ENCODE results near the gene ANXA6. TPM values are rescaled to one million over a fixed set of nuclear protein-coding genes. Genes with fewer than 3 reads are reported as not detected.

ANXA6 gene
- total RNA-seq, 1 experiment from 2014 or later = 98.7 TPM

GRCh38 chr5:151089726-151090125 lies 67.9 kb downstream of the ANXA6 start:
- Histone ChIP-seq H3K18ac (ENCODE audit: insufficient read length, low read depth, low read length) (no peak overlapping the region), H3K79me1 (ENCODE audit: insufficient read depth, low read depth, low read length, poor library complexity, severe bottlenecking) (no peaks in the 10 kb centered on the region), H2AK5ac (ENCODE audit: insufficient read length, low read length) (no peak overlapping the region), H3K9ac (ENCODE audit: extremely low read depth, insufficient read length, low read length) (no peak overlapping the region), H3K9me3 (ENCODE audit: control insufficient read depth, low read depth, low read length) (no peaks in the 10 kb centered on the region), H4K20me1 (ENCODE audit: control insufficient read depth, insufficient read depth, insufficient read length) (no peaks in the 10 kb centered on the region), H3K4me1 (ENCODE audit: insufficient read depth, low read length) (no peaks in the 10 kb centered on the region; the same call in 1 of the 2 replicates), H2BK15ac (ENCODE audit: low read depth, low read length) (no peak overlapping the region), H2BK5ac (ENCODE audit: insufficient read length, low read length) (no peak overlapping the region), H4K91ac (ENCODE audit: insufficient read length, low read depth, low read length) (no peak overlapping the region), H3K14ac (ENCODE audit: insufficient read depth, low read length) (no peak overlapping the region; the same call in 1 of the 2 replicates), H4K5ac (ENCODE audit: insufficient read length, low read depth, low read length) (no peak overlapping the region), H3K27me3 (ENCODE audit: insufficient read depth, low read length) (no peaks in the 10 kb centered on the region), H3K4me2 (ENCODE audit: insufficient read depth, insufficient read length, low read length) (no peak overlapping the region), H3K4ac (ENCODE audit: low read depth, low read length) (no peak overlapping the region), H2BK120ac (ENCODE audit: low read depth, low read length, poor library complexity, severe bottlenecking) (no peak overlapping the region), H2AFZ (ENCODE audit: low read length) (no peak overlapping the region), H3K79me2 (ENCODE audit: insufficient read depth, low read length) (no peaks in the 10 kb centered on the region), H3K56ac (ENCODE audit: insufficient read length, low read depth, low read length) (no peak overlapping the region), H3K27ac (ENCODE audit: insufficient read length, low read depth, low read length) (no peak overlapping the region), H3T11ph (ENCODE audit: low read length) (no peak overlapping the region), H4K8ac (replicated peaks; ENCODE audit: insufficient read length, low read depth, low read length) (no peak overlapping the region), H3K23ac (ENCODE audit: insufficient read length, low read depth, low read length) (no peak overlapping the region), H3K23me2 (ENCODE audit: insufficient read length, low read depth, low read length, poor library complexity, severe bottlenecking) (no peaks in the 10 kb centered on the region), H2BK12ac (ENCODE audit: insufficient read length, low read depth, low read length) (no peak overlapping the region), H2BK20ac (ENCODE audit: low read depth, low read length, poor library complexity, severe bottlenecking) (no peak overlapping the region)
- Mint-ChIP-seq H3K4me1 (peaks cover 22 to 25% of the 10 kb centered on the region in 2 experiments), H3K9me3 (no peaks in the 10 kb centered on the region), H3K36me3 (ENCODE audit: insufficient read depth in 1 of 3, low read depth in 3 of 3) (no peaks in the 10 kb centered on the region), H3K4me3 (no peak overlapping the region), H3K27ac (no peak overlapping the region), H3K27me3 (ENCODE audit: low read depth) (peaks cover 1% of the 10 kb centered on the region; the same call in 1 of the 2 replicates)
- no CpG with 5 or more reads among the region's 2 CpGs for WGBS (ENCODE audit: extremely low coverage, insufficient read length, low lambda C conversion rate)
- TF ChIP-seq CTCF (conservative IDR thresholded peaks at IDR 0.05) = no peak
- no peak for DNase-seq
